ENCODE data around the gene NDUFA11.

The NDUFA11 gene

GRCh38 chr19:5897189-5897969, 6.2 kb downstream of the NDUFA11 start:
- no peak for DNase-seq
- TF ChIP-seq CTCF (IDR thresholded peaks at IDR 0.05; ENCODE audit: borderline replicate concordance, extremely low read depth, low read length, poor library complexity, severe bottlenecking) (no peak), EZH2 (IDR thresholded peaks at IDR 0.05; ENCODE audit: borderline replicate concordance, low read depth, low read length, severe bottlenecking) (no peak)
- peaks cover 41% of the 10 kb centered on the region for H3K36me3 ChIP-seq (ENCODE audit: insufficient read depth, low read length)
- no peak overlapping the region for H2AFZ ChIP-seq (ENCODE audit: low read depth, low read length)
- no peak overlapping the region for H3K9ac ChIP-seq (ENCODE audit: low read depth, low read length)
- no peak overlapping the region for H3K4me2 ChIP-seq (ENCODE audit: insufficient read depth, low read length)
- peaks cover 15% of the 10 kb centered on the region for H3K4me1 ChIP-seq (ENCODE audit: insufficient read depth, low read length)
- no peak for ATAC-seq (ENCODE audit: insufficient read depth, low read depth)
- peaks cover 60% of the 10 kb centered on the region for H4K20me1 ChIP-seq (ENCODE audit: insufficient read depth, low read length)
- no peak overlapping the region for H3K27ac ChIP-seq (ENCODE audit: low read length)
- peaks cover 42% of the 10 kb centered on the region for H3K79me2 ChIP-seq (ENCODE audit: insufficient read depth, low read length)
- no peak overlapping the region for H3K4me3 ChIP-seq (ENCODE audit: low read depth in 1 of 2, low read length in 2 of 2)
- no peaks in the 10 kb centered on the region for H3K9me3 ChIP-seq (ENCODE audit: insufficient read depth, low read length, severe bottlenecking)
- no peaks in the 10 kb centered on the region for H3K27me3 ChIP-seq (ENCODE audit: insufficient read depth, low read length, poor library complexity)

DNA sequence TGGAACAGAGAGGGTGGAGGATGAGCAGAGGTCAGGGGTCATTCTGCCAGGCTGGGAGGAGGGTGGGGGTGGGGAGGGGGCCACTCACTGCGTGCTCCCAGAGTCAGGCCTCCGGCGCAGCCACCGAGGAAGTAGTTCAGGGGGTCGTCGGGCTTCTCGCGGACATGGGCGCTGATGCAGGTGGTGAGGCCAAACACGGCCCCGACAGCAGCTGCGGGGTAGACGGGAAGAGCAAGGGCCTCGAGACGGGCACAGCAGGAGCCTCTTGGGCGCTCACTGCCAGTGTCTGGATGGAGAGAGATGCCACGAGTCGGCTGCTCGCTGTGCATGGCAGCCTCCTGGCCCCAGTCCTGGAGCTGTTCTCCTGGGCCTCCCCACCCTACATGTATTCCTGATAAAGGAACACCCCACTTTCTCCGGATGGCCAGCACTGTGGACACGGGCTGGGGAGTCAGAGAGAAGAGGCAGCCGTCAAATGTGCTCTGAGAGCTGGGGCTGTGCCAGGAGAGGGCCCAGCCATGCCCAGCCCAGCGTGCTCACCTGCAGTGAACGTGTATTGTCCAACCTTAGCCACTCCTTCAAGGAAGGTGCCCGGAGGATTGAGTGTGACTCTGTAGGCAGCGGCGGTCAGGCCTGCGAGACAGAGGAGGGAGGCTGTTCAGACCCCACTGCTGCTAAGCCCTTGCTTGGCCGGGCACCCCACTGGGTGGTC, 7.1 kb downstream of the NDUFA11 start:
- no peak for DNase-seq
- Histone ChIP-seq H4K20me1 (ENCODE audit: insufficient read depth, low read length) (peaks cover 59% of the 10 kb centered on the region), H2AFZ (ENCODE audit: low read depth, low read length) (no peak overlapping the region), H3K9me3 (ENCODE audit: insufficient read depth, low read length, severe bottlenecking) (no peaks in the 10 kb centered on the region), H3K4me3 (ENCODE audit: low read depth in 1 of 2, low read length in 2 of 2) (no peak overlapping the region), H3K36me3 (ENCODE audit: insufficient read depth, low read length) (peaks cover 41% of the 10 kb centered on the region), H3K4me2 (ENCODE audit: insufficient read depth, low read length) (no peak overlapping the region), H3K9ac (ENCODE audit: low read depth, low read length) (no peak overlapping the region), H3K27ac (ENCODE audit: low read length) (no peak overlapping the region), H3K4me1 (ENCODE audit: insufficient read depth, low read length) (peaks cover 11% of the 10 kb centered on the region; the same call in 1 of the 2 replicates), H3K79me2 (ENCODE audit: insufficient read depth, low read length) (peaks cover 37% of the 10 kb centered on the region), H3K27me3 (ENCODE audit: insufficient read depth, low read length, poor library complexity) (no peaks in the 10 kb centered on the region)
- no peak for ATAC-seq (ENCODE audit: insufficient read depth, low read depth)
- TF ChIP-seq EZH2 (IDR thresholded peaks at IDR 0.05; ENCODE audit: borderline replicate concordance, low read depth, low read length, severe bottlenecking) (no peak), CTCF (IDR thresholded peaks at IDR 0.05; ENCODE audit: borderline replicate concordance, extremely low read depth, low read length, poor library complexity, severe bottlenecking) (no peak)

GRCh38 chr19:5895890-5896289, 7.7 kb downstream of the NDUFA11 start:
- H3K9ac ChIP-seq (ENCODE audit: low read depth, low read length), result no peak overlapping the region
- peaks cover 31% of the 10 kb centered on the region for H3K79me2 ChIP-seq (ENCODE audit: insufficient read depth, low read length)
- ATAC-seq (ENCODE audit: insufficient read depth, low read depth), result no peak
- no peaks in the 10 kb centered on the region for H3K27me3 ChIP-seq (ENCODE audit: insufficient read depth, low read length, poor library complexity)
- H2AFZ ChIP-seq (ENCODE audit: low read depth, low read length), result no peak overlapping the region
- no peak for TF ChIP-seq CTCF (IDR thresholded peaks at IDR 0.05; ENCODE audit: borderline replicate concordance, extremely low read depth, low read length, poor library complexity, severe bottlenecking)
- TF ChIP-seq EZH2 (IDR thresholded peaks at IDR 0.05; ENCODE audit: borderline replicate concordance, low read depth, low read length, severe bottlenecking), result no peak
- H3K27ac ChIP-seq (ENCODE audit: low read length), result no peak overlapping the region
- no peaks in the 10 kb centered on the region for H3K9me3 ChIP-seq (ENCODE audit: insufficient read depth, low read length, severe bottlenecking)
- no peak overlapping the region for H3K4me3 ChIP-seq (ENCODE audit: low read depth in 1 of 2, low read length in 2 of 2)
- peaks cover 35% of the 10 kb centered on the region for H3K36me3 ChIP-seq (ENCODE audit: insufficient read depth, low read length)
- H3K4me1 ChIP-seq (ENCODE audit: insufficient read depth, low read length), result peaks cover 5% of the 10 kb centered on the region; the same call in 1 of the 2 replicates
- peaks cover 53% of the 10 kb centered on the region for H4K20me1 ChIP-seq (ENCODE audit: insufficient read depth, low read length)
- no peak for DNase-seq
- H3K4me2 ChIP-seq (ENCODE audit: insufficient read depth, low read length), result no peak overlapping the region

All from DND-41 (cell line).